Measurements from ENCODE around the gene NCEH1. TPM values are rescaled to one million over a fixed set of nuclear protein-coding genes. Genes with fewer than 3 reads are reported as not detected.

NCEH1 gene, protein sequence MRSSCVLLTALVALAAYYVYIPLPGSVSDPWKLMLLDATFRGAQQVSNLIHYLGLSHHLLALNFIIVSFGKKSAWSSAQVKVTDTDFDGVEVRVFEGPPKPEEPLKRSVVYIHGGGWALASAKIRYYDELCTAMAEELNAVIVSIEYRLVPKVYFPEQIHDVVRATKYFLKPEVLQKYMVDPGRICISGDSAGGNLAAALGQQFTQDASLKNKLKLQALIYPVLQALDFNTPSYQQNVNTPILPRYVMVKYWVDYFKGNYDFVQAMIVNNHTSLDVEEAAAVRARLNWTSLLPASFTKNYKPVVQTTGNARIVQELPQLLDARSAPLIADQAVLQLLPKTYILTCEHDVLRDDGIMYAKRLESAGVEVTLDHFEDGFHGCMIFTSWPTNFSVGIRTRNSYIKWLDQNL
- 6.3 and 9.2 TPM in 2 replicates for total RNA-seq

DNA sequence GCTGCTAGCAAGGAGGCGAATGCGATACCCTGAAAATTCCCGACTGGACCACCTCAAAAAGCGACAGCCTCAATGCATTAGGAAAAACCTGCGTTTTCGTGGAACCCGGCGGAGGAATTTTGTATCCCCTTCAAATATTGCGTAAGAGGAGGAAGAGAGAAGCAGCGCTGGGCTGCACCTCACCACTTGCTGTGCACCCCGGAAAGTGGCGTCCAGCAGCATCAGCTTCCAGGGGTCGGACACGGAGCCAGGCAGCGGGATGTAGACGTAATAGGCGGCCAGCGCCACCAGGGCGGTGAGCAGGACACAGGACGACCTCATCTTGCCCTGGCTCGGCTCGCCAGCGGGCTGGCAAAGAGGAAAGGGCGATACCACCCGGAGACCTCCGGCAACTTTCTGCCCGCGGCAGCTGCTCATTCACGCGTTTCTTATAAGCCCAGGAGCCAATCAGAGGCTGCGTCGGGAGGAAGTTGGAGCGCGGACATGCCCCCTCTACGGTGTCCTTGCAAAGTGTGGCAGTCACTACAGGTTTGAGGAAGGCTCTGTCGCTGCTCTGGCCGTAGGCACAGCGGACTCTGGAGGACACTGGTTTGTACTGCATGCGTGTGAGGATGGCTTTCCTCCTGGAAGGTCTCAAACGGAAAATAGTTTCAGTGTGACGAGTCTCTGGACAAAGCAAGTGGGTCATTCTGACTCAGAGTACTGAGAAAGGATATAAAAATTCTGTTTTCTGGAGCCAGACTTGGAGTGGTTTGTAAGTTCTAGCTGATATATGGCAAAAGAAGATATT is at the start of gene NCEH1:
Gene NCEH1 (minus strand): TSS at position 404 of the 790 bp plus-strand sequence. CDS start 83 bp downstream, at position 321.

DNA sequence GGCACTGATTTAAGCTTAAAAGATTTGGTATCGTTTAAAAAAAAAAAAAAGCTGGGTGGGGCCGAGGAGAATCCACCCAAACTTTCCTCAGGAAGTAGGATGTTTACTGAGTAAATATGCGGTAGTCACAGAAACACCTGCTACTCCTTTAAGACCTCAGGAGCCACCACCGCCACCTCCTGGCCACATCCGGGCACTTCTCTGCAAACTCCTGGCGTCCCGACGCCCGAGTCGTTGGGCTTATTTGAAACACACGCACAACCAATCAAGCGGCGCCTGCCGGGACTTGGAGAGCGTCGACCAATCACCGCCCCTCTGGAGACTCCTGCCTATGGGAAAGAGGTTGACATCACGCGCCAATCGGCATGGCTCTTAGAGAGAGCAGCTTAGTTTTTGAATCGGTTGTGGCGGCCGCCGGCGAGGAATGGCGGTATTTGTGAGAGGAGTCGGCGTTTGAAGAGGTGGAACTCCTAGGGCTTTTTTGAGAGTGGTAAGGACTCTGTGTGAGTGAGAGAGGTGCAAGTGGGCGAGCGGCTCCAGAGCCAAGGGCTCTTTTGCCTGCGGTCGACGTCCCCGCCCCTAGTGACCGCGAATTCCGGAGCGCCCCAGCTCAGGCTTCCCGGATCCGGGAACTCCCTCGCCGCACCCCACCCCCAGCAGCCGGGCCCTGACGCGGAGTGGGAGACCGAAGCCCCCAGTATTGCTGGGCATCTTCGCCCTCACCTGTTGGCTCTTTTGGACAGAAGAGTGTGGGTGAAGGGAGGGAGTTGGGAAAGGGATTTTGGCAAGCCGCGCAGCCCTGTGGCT is 39.7 kb upstream of the NCEH1 start, which contains the start of gene ECT2:
Gene ECT2 (plus strand): TSS at position 359 of the 807 bp plus-strand sequence. CDS start 3,805 bp downstream, outside the sequence.

Other genes starting within 250 kb of the NCEH1 start
- gene TNFSF10, start 187.6 kb downstream of the NCEH1 start, total RNA-seq: 3.0 and 5.4 TPM in 2 replicates
- gene ECT2, start 39.7 kb upstream of the NCEH1 start, total RNA-seq: 12.0 and 14.9 TPM in 2 replicates

Measured in smooth muscle cell of bladder (primary cell).